ENCODE results near the gene DPY30.

DNA sequence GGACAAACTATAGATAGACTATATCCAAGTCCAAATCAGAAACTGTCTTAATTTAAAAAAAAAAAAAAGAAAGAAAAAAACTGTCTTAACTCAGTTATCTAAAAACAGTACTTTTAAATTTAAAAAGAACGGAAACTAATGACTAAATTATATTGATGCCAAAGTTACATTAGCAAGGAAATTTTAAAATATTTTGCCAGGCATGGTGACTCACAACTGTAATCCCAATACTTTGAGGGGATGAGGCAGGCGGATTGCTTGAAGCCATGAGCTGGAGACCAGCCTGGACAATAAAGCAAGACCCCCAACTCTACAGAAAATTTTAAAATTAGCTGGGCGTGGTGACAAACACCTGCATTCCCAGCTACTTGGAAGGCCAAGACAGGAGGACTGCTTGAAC lies 59.6 kb downstream of the DPY30 start:
- TF ChIP-seq, protein P1, sequence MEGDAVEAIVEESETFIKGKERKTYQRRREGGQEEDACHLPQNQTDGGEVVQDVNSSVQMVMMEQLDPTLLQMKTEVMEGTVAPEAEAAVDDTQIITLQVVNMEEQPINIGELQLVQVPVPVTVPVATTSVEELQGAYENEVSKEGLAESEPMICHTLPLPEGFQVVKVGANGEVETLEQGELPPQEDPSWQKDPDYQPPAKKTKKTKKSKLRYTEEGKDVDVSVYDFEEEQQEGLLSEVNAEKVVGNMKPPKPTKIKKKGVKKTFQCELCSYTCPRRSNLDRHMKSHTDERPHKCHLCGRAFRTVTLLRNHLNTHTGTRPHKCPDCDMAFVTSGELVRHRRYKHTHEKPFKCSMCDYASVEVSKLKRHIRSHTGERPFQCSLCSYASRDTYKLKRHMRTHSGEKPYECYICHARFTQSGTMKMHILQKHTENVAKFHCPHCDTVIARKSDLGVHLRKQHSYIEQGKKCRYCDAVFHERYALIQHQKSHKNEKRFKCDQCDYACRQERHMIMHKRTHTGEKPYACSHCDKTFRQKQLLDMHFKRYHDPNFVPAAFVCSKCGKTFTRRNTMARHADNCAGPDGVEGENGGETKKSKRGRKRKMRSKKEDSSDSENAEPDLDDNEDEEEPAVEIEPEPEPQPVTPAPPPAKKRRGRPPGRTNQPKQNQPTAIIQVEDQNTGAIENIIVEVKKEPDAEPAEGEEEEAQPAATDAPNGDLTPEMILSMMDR (optimal IDR thresholded peaks at IDR 0.05 in 1 of 3, IDR thresholded peaks at IDR 0.05 in 1 of 3, conservative IDR thresholded peaks at IDR 0.05 in 1 of 3; ENCODE audit: extremely low read depth in 1 of 3, insufficient read depth in 2 of 3, low read length in 3 of 3), result no peak
- no peak for TF ChIP-seq EZH2 (IDR thresholded peaks at IDR 0.05; ENCODE audit: low read length)
